Tibial nerve (tissue), 4 donors: Measurements from ENCODE around the gene SPDYE3.
"Not testable (repeated sequence)": the region's sequence is repeated elsewhere in the genome, so short reads cannot be mapped to it uniquely, and the experiment has no call there.

Experiments
- CTCF ChIP-seq, 5 experiments: fragments of 200-600 bp in 3 of 5; fragments of 450-650 bp in 2 of 5; sonication (generic) in 3 of 5; IDR thresholded peaks; one replicate each; pipeline ENCODE4 v1.5.1; 2016 to 2019; ENCODE audit warnings: antibody characterized with exemption in 5 of 5, mild to moderate bottlenecking in 3 of 5, moderate library complexity in 2 of 5
- EP300 ChIP-seq, 2 donors: sonication (generic); formaldehyde crosslinking; IDR thresholded peaks; one replicate each; pipeline ENCODE4 v1.6.1; 2017; ENCODE audit warnings: antibody characterized with exemption in 2 of 2, mild to moderate bottlenecking in 1 of 2

GRCh38 chr7:100276126-100276525, 31.4 kb upstream of the SPDYE3 start:
- not testable (repeated sequence) for TF ChIP-seq CTCF, EP300 (IDR thresholded peaks at IDR 0.05)
